ENCODE data around the gene SPTBN4.
"Not testable (repeated sequence)": the region's sequence is repeated elsewhere in the genome, so short reads cannot be mapped to it uniquely, and the experiment has no call there.

Gene SPTBN4

DNA sequence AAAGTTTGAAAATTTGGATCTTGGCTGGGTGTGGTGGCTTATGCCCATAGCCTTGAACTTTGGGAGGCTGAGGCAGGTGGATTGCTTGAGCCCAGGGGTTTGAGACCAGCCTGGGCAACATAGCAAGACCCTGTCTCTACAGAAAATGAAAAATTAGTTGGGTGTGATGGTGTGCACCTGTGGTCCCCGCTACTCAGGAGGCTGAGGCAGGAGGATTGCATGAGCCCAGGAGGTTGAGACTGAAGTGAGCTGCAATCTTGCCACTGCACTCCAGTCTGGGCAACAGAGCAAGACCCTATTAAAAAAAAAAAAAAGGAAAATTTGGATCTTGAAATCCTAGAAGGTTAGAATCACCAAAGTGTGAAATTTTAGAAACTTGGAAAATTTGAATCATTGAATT lies 97.7 kb downstream of the SPTBN4 start:
- DNase-seq (ENCODE audit: low read depth in 2 of 2), result not testable (repeated sequence)

- DNase-seq (ENCODE audit: low read depth in 2 of 2), result no peak
These were observed 98.6 kb downstream of the SPTBN4 start for GRCh38 chr19:40565355-40565754.

DNA sequence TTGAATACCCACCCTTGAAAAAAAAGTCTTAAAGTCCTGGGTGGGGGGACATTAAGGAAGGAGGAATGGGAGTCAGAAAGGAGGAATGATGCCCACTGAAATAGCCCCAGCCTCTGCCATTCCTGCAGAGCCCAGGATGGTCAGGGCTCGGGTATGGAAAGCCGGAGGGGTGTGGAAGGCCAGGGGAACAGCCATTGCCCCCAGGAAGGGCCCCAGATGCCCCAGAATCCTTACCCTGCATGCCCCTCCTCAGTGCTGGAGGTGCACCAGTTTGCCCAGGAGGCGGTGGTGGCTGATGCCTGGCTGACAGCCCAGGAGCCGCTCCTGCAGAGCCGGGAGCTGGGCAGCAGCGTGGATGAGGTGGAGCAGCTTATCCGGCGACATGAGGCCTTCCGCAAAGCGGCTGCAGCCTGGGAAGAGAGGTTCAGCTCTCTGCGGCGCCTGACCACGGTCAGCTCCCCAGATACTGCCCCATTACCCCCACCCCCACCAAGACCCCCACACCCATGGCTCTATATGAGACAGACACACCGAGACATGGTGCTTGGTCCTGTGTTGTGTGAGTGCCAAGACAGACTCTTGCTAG lies 99.2 kb downstream of the SPTBN4 start:
- no peak for DNase-seq (ENCODE audit: low read depth in 2 of 2)

GRCh38 chr19:40567040-40567749 lies 100.4 kb downstream of the SPTBN4 start:
- DNase-seq (ENCODE audit: low read depth in 2 of 2), result no peak

DNA sequence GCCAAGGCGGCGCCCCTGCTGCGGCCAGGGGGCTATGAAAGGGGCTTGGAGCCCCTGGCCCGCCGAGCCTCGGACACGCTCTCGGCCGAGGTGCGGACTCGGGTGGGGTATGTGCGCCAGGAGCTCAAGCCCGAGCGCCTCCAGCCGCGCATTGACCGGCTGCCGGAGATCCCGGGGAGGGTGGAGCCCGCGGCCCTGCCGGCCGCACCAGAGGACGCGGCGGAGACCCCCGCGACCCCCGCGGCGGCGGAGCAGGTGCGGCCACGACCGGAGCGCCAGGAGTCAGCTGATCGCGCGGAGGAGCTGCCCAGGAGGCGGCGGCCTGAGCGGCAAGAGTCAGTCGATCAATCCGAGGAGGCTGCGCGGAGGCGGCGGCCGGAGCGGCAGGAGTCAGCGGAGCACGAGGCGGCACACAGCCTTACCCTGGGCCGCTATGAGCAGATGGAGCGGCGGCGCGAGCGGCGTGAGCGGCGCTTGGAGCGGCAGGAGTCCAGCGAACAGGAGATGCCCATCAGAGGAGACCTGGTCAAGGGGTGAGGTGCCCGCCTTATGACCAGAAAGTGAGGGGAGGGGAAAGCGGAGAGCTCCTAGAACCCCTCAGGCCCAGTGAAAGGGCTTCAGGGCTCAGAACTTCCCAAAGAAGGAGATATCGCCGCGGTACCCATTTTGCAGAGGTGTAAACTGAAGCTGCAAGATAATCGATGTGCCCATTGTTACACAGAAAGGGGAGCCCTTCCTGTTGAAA lies 101.1 kb downstream of the SPTBN4 start:
- DNase-seq (ENCODE audit: low read depth in 2 of 2), result no peak

- DNase-seq (ENCODE audit: low read depth in 2 of 2), result peak; percentile 89 to 97
These were observed 103.7 kb downstream of the SPTBN4 start for GRCh38 chr19:40570313-40571004.

DNA sequence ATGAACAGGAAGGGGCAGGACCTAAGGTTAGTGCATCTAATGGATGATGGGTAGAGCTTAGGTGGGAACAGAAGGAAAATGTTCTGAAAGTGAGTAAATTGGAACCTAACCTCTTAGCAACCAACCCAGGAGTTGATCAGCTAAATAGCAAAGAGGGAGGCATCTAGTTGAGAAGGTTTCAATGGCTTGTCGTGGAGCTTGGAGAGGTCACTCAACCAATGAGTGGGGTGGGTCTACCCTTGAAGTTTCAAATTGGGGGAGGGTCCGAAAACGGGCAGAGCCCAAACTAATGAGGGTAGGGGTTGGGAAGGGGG lies 104.2 kb downstream of the SPTBN4 start:
- DNase-seq (ENCODE audit: low read depth in 2 of 2), result no peak

GRCh38 chr19:40571831-40572495 lies 105.2 kb downstream of the SPTBN4 start:
- DNase-seq (ENCODE audit: low read depth in 2 of 2), result no peak

GRCh38 chr19:40575326-40575725 lies 108.5 kb downstream of the SPTBN4 start:
- no peak for DNase-seq (ENCODE audit: low read depth in 2 of 2)

GRCh38 chr19:40576151-40576584 lies 109.4 kb downstream of the SPTBN4 start:
- DNase-seq (ENCODE audit: low read depth in 2 of 2), result no peak

GRCh38 chr19:40576585-40577451 lies 110.0 kb downstream of the SPTBN4 start, which contains the start of gene SHKBP1:
SHKBP1 (plus strand) TSS chr19:40576873; CDS start chr19:40576900, 27 bp downstream.
- DNase-seq (ENCODE audit: low read depth in 2 of 2), result peak; percentile 87 to 89

DNA sequence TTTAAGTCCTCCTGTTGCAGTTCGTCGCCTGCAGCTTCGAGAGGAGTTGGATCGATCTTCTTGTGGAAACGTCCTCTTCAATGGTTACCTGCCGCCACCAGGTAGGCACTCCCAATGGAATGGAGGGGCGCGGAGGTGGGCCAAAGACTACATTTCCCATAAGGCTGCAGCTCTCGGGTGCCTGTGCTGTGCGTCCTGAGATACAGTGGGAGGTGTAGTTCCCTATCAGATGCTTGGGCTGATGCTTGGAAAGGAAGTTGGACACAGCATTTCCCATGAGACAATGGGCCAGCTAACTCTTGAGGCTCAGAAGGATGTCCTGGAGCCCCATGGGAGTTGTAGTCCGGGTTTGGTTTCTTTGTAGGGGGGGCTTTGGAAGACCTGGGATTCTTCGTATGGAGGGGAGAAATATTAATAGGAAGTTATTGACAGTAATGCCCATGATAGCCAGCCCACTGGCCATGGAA lies 111.7 kb downstream of the SPTBN4 start:
- no peak for DNase-seq (ENCODE audit: low read depth in 2 of 2)

DNA sequence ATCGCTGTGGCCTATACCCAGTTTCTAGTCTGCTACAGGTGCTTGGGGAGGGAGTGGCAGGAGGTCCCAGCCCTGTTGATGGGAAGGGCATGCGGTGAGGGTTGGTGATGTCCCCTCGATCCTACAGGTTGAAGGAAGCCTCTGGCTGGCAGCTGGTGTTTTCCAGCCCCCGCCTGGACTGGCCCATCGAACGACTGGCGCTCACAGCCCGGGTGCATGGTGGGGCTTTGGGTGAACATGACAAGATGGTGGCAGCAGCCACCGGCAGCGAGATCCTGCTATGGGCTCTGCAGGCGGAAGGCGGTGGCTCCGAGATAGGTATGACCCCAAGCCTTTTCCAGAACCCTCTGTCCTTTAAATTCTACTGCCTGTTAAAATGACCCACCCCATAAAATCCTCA lies 113.8 kb downstream of the SPTBN4 start:
- no peak for DNase-seq (ENCODE audit: low read depth in 2 of 2)

DNA sequence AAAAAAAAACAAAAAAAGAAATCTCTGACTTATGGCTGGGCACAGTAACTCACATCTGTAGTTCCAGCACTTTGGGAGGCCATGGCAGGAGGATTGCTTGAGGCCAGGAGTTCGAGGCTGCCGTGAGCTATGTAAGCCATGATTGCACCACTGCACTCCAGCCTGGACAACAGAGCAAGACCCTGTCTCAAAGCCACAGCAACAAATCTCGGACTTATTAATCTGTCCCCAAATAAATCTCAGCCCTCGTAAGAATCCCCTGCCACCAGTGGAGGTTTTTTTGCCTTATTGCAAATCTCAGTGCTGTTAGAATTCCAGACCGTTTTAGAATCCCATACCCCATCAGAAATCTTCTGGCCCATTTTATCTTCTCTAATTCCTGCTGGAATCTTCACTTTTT lies 114.7 kb downstream of the SPTBN4 start:
- no peak for DNase-seq (ENCODE audit: low read depth in 2 of 2)

- DNase-seq (ENCODE audit: low read depth in 2 of 2), result no peak
These were observed 115.7 kb downstream of the SPTBN4 start for GRCh38 chr19:40582467-40582866.

GRCh38 chr19:40583283-40583682 lies 116.5 kb downstream of the SPTBN4 start:
- no peak for DNase-seq (ENCODE audit: low read depth in 2 of 2)

DNA sequence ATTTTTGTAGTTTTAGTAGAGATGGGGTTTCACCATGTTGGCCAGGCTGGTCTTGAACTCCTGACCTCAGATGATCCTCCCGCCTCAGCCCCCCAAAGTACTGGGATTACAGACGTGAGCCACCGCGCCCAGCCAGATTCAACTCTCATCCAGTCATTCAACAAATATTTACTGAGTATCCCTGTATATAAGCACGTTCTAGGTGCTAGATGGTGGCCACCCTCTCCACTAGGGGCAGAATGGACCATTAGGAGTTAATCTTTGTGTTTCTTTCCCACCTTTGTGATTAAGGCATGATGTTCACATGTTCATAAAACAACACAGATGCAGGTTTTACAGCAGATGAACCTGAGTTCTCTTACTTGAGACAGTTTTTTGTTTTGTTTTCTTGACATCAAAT lies 117.2 kb downstream of the SPTBN4 start:
- DNase-seq (ENCODE audit: low read depth in 2 of 2), result no peak

DNA sequence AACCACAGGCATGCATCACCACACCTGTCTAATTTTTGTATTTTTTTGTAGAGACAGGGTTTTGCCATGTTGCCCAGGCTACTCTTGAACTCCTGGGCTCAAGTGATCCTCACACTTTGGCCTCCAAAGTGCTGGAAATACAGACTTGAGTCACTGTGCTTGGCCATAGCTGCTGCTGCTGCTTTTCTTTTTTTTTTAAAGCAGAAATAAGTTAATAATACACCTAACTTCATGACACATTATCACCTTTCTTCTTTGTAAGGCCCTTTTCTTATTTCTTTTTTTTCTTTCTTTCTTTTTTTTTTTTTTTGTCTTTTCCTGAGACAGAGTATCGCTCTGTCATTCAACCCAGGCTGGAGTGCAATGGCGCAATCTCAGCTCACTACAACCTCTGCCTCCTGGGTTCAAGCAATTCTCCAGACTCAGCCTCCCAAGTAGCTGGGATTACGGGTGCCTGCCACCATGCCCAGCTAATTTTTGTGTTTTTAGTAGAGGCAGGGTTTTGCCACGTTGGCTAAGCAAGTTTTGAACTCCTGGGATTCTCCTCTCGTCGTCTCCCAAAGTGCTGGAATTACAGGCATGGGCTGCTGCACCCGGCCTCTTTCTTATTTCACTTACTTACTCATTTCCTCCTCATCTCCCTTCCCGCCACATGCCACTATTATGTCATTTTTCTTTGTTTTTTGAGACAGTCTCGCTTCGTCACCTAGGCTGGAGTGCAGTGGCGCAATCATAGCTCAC lies 118.6 kb downstream of the SPTBN4 start:
- no peak for DNase-seq (ENCODE audit: low read depth in 2 of 2)

GRCh38 chr19:40585982-40586422 lies 119.2 kb downstream of the SPTBN4 start:
- DNase-seq (ENCODE audit: low read depth in 2 of 2), result no peak

DNA sequence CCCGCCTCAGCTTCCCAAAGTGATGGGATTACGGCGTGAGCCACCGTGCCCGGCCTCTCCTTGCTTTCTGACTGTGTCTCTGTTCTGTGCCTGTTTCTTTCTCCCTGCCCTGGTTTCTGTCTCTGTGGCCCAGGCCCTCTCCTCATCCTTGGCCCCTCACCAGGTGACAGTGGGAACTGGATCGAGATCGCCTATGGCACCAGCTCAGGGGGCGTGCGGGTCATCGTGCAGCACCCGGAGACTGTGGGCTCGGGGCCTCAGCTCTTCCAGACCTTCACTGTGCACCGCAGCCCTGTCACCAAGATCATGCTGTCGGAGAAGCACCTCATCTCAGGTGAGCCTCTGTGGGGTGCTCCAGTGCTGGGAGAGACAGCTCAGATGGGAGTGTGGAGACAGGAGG lies 119.8 kb downstream of the SPTBN4 start:
- DNase-seq (ENCODE audit: low read depth in 2 of 2), result no peak

All from stimulated activated CD8-positive, alpha-beta memory T cell treated with anti-CD3 and anti-CD28 coated beads, Interleukin-15, amount 100 ng/mL, for 48 hours (primary cell).